Keratinocyte (primary cell): Measurements from ENCODE around the gene TWIST2. TPM values are rescaled to one million over a fixed set of nuclear protein-coding genes. Genes with fewer than 3 reads are reported as not detected.

Source experiments
- DNase-seq: peaks from one replicate; pipeline ENCODE4 v3.0.0-alpha.2; 2011; ENCODE audit warnings: low read depth, missing footprints, low spot score
- FAIRE-seq: peaks from 2 replicates; lab custom pipeline; 2011; peaks lifted over from hg19 to GRCh38; lab: Jason Lieb, UNC
- H2AFZ ChIP-seq: 2 replicates; pipeline ENCODE4 v1.6.0; 2012; ENCODE audit warnings: low read length, control low read depth, inconsistent platforms; ENCODE audit not compliant: control insufficient read depth
- H3K27ac ChIP-seq: 2 replicates; pipeline ENCODE4 v1.5.1; 2011; ENCODE audit warnings: low read length; ENCODE audit not compliant: control insufficient read depth, insufficient read depth
- H3K27me3 ChIP-seq: 3 replicates; pipeline ENCODE4 v1.6.0; 2011; ENCODE audit warnings: low read length; ENCODE audit not compliant: control insufficient read depth, insufficient read depth; ENCODE audit errors: extremely low read depth
- H3K36me3 ChIP-seq, 2 experiments: 2 replicates in 1 of 2; 3 replicates in 1 of 2; pipeline ENCODE4 v1.5.1; 2011; ENCODE audit warnings: low read length in 2 of 2, mild to moderate bottlenecking in 1 of 2; ENCODE audit not compliant: control insufficient read depth in 2 of 2, insufficient read depth in 2 of 2; ENCODE audit errors: extremely low read depth in 1 of 2
- H3K4me1 ChIP-seq: 3 replicates; pipeline ENCODE4 v1.5.1; 2011; ENCODE audit warnings: low read length; ENCODE audit not compliant: control insufficient read depth, insufficient read depth; ENCODE audit errors: extremely low read depth
- H3K4me2 ChIP-seq: 3 replicates; pipeline ENCODE4 v1.6.0; 2011; ENCODE audit warnings: low read depth, low read length; ENCODE audit not compliant: control insufficient read depth, insufficient read depth; ENCODE audit errors: extremely low read depth
- H3K4me3 ChIP-seq, 3 experiments: fragments of 200-600 bp in 1 of 3; sonication (generic) in 1 of 3; 2 replicates in 2 of 3; 3 replicates in 1 of 3; pipeline ENCODE4 v1.5.1; 2011 to 2016; ENCODE audit warnings: low read length in 3 of 3, mild to moderate bottlenecking in 3 of 3, control low read depth in 2 of 3, inconsistent platforms in 1 of 3, low read depth in 1 of 3, mixed read lengths in 1 of 3, mixed run types in 1 of 3, moderate library complexity in 1 of 3; ENCODE audit not compliant: control insufficient read depth in 2 of 3, insufficient read depth in 2 of 3; ENCODE audit errors: extremely low read depth in 1 of 3
- H3K79me2 ChIP-seq: 2 replicates; pipeline ENCODE4 v1.6.0; 2012; ENCODE audit warnings: low read length; ENCODE audit not compliant: control insufficient read depth, insufficient read depth
- H3K9ac ChIP-seq: 3 replicates; pipeline ENCODE4 v1.6.0; 2011; ENCODE audit warnings: low read length; ENCODE audit not compliant: control insufficient read depth, insufficient read depth; ENCODE audit errors: extremely low read depth
- H3K9me1 ChIP-seq: 3 replicates; pipeline ENCODE4 v1.6.0; 2011; ENCODE audit warnings: low read length; ENCODE audit not compliant: control insufficient read depth, insufficient read depth; ENCODE audit errors: extremely low read depth
- H3K9me3 ChIP-seq: 2 replicates; pipeline ENCODE4 v1.5.1; 2012; ENCODE audit warnings: low read depth, low read length; ENCODE audit not compliant: control insufficient read depth
- H4K20me1 ChIP-seq: 3 replicates; pipeline ENCODE4 v1.6.0; 2011; ENCODE audit warnings: low read length; ENCODE audit not compliant: control insufficient read depth, insufficient read depth; ENCODE audit errors: extremely low read depth
- EZH2 ChIP-seq: IDR thresholded peaks from one replicate; pipeline ENCODE4 v1.6.1; 2012; ENCODE audit warnings: inconsistent platforms, mild to moderate bottlenecking, low read length, moderate library complexity
- dilution Hi-C: fragments of 300-500 bp; cut with MboI; formaldehyde crosslinking; loops from one replicate; pipeline ENCODE4 v1.7.0; 2020; ENCODE audit warnings: low sequenced_read_pairs; ENCODE audit not compliant: extremely low pct_ligation_motif_present
- polyA plus RNA-seq, 5 experiments: library from polyadenylated mRNA; depleted of rRNA in 3 of 5; stranded (reverse) in 3 of 5; stranded (forward) in 1 of 5; unstranded in 1 of 5; fragments of >200 nt; gene quantifications; 1 replicate in 1 of 5; 2 replicates in 3 of 5; 3 replicates in 1 of 5; pipeline versions ENCODE4 v1.2.1 to v1.2.3, GENCODE V29; 2011 to 2012; ENCODE audit warnings: missing spikeins in 2 of 5, low read depth in 1 of 5, low replicate concordance in 1 of 5
- TF ChIP-seq, protein P1 (sequence below), 3 experiments: IDR thresholded peaks in 1 of 3; conservative IDR thresholded peaks in 1 of 3; optimal IDR thresholded peaks in 1 of 3; 2 replicates in 2 of 3; 3 replicates in 1 of 3; pipeline versions ENCODE3 to v1.5.1; 2011; ENCODE audit warnings: low read length in 3 of 3, mild to moderate bottlenecking in 3 of 3, moderate library complexity in 2 of 3, control low read depth in 1 of 3, inconsistent platforms in 1 of 3; ENCODE audit not compliant: insufficient read depth in 2 of 3; ENCODE audit errors: extremely low read depth in 1 of 3

Gene TWIST2
- polyA plus RNA-seq, 1 donor (not counting 4 experiments of a cell fraction or from before 2014, with no cell fraction given): 5.5 TPM

DNA sequence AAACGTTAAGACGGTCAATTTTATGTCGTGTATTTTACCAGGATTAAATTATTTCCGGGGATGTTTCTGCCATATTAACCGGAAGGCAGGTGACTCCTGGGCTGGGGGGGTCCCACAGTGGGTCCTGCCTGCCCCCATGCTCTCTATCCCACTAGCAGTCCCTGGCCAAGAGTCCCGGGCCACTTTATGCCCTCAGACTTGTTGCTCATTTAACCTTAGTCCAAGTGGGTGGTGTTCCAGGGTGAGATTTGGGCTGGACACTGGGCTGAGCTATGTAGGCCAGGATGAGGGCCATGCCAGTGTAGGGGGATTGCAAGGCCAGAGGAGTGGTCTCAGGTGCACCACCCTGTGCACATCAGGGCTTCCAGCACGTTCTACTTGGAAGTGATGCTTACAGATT is 24.1 kb downstream of the TWIST2 start:
- peaks cover 7% of the 10 kb centered on the region for H3K4me1 ChIP-seq
- H3K36me3 ChIP-seq: no peaks in the 10 kb centered on the region
- no peak for FAIRE-seq
- no peaks in the 10 kb centered on the region for H3K9me3 ChIP-seq
- H3K27me3 ChIP-seq: peaks cover 12% of the 10 kb centered on the region
- H3K9me1 ChIP-seq: no peaks in the 10 kb centered on the region
- H3K27ac ChIP-seq: no peak overlapping the region
- dilution Hi-C loops: no loop called here
- DNase-seq: no peak
- H3K4me2 ChIP-seq: no peak overlapping the region
- no peak overlapping the region for H3K9ac ChIP-seq
- TF ChIP-seq, protein P1, sequence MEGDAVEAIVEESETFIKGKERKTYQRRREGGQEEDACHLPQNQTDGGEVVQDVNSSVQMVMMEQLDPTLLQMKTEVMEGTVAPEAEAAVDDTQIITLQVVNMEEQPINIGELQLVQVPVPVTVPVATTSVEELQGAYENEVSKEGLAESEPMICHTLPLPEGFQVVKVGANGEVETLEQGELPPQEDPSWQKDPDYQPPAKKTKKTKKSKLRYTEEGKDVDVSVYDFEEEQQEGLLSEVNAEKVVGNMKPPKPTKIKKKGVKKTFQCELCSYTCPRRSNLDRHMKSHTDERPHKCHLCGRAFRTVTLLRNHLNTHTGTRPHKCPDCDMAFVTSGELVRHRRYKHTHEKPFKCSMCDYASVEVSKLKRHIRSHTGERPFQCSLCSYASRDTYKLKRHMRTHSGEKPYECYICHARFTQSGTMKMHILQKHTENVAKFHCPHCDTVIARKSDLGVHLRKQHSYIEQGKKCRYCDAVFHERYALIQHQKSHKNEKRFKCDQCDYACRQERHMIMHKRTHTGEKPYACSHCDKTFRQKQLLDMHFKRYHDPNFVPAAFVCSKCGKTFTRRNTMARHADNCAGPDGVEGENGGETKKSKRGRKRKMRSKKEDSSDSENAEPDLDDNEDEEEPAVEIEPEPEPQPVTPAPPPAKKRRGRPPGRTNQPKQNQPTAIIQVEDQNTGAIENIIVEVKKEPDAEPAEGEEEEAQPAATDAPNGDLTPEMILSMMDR (optimal IDR thresholded peaks at IDR 0.05 in 1 of 3, IDR thresholded peaks at IDR 0.05 in 1 of 3, conservative IDR thresholded peaks at IDR 0.05 in 1 of 3; ENCODE audit: extremely low read depth in 1 of 3, insufficient read depth in 2 of 3, low read length in 3 of 3): no peak
- no peak for TF ChIP-seq EZH2
- no peaks in the 10 kb centered on the region for H3K79me2 ChIP-seq
- no peak overlapping the region for H2AFZ ChIP-seq
- H4K20me1 ChIP-seq: no peaks in the 10 kb centered on the region
- no peak overlapping the region for H3K4me3 ChIP-seq

DNA sequence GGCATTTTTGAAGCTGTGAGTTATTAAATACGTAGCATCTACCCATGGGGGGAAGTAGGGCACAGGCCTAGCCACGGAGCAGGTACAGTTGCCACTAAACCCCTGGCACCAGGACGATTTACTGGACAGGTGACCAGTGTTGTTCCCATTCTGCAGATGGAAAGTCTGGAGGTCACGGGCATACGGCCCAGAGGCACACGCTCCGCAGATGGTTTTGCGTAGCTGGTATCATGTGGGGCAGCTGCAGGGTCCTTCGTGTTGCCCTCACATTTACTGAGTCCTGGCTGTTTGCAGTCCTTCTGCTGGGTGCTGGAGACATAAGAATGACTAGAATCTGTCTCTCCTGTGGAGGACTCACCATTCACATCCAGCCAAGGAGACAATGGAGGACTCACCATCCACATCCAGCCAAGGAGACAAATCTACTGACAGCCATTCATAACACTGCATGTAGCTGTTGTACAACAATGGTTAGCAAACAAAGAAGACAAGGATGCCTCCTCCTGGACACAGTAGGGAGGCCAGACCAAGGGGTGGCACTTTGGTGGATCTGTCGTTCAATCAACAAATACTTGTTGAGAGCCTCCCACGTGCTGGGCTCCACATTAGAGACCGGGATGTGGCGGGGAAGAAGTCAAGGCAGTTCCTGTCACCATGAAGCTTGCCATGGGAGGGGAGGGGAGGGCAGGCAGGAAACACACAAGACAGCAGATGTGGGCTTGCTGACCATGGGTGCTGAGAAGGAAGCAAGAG is 24.9 kb downstream of the TWIST2 start:
- dilution Hi-C loops: no loop called here
- no peak overlapping the region for H3K4me3 ChIP-seq
- H3K27ac ChIP-seq: no peak overlapping the region
- peaks cover 12% of the 10 kb centered on the region for H3K27me3 ChIP-seq
- TF ChIP-seq, protein P1 (optimal IDR thresholded peaks at IDR 0.05 in 1 of 3, IDR thresholded peaks at IDR 0.05 in 1 of 3, conservative IDR thresholded peaks at IDR 0.05 in 1 of 3; ENCODE audit: extremely low read depth in 1 of 3, insufficient read depth in 2 of 3, low read length in 3 of 3): peak in 1 of 3 experiments; percentile 18
- TF ChIP-seq EZH2: no peak
- H4K20me1 ChIP-seq: no peaks in the 10 kb centered on the region
- no peak overlapping the region for H3K9ac ChIP-seq
- H3K36me3 ChIP-seq: no peaks in the 10 kb centered on the region
- H2AFZ ChIP-seq: no peak overlapping the region
- no peaks in the 10 kb centered on the region for H3K4me1 ChIP-seq
- H3K9me1 ChIP-seq: no peaks in the 10 kb centered on the region
- FAIRE-seq: no peak
- no peak for DNase-seq
- no peak overlapping the region for H3K4me2 ChIP-seq
- H3K79me2 ChIP-seq: no peaks in the 10 kb centered on the region
- H3K9me3 ChIP-seq: no peaks in the 10 kb centered on the region
